ENCODE results near the gene CLMP.
A peak's percentile ranks its signal among the peaks of the same experiment; 100 is the strongest.

Gene CLMP

GRCh38 chr11:123191939-123192338 lies 3.1 kb downstream of the CLMP start:
- FAIRE-seq (no peak), DNase-seq (ENCODE audit: low spot score) (no peak)

DNA sequence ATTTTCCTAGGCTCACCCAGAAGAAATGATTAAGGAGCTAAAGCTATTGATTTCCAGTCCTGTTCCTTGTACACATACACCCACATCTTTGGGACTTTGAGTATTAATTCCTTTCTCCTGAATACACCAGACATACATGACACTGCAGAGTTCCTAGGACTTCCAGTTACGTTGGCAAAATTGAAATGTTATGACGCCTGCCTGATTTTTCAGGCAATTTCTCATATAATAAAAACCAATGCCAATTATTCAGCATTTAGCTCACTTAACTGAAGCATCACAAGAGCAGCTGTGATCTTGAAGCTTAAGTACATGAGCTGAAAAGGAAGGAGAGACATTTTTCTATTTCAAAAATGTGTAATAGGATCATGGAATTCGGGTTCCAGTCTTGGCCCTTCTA lies 4.5 kb downstream of the CLMP start:
- DNase-seq (ENCODE audit: low spot score) (no peak), FAIRE-seq (no peak)

DNA sequence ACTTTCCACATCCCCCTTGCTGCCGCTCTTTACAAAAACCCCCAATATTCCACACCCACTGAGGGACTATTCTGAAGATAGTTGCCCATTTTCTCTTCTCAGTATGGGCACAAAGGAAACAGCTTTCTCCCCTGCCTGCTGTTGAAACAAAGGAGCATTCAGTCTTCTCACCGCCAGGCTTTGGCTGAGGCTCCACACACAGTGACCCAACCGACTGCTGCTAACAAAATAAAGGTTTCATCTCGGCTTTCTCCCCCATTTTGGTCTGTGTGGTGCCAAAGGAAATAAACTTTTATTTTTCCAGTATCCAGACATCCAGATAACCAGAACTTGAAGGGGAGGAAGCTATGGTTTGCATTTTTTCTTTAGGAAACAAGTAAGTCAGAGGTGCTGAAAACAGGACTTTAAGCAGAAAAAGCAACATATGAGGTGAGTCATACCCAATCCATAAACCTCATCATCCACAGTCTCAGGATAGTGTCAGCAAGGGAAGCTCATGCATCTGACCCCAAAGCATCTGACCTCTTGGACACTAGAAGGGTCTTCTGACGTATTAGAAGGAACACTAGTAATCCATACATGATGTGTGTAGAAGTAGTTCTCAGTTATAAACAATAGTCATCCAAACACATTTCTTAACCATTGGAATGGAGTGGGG lies 6.4 kb downstream of the CLMP start:
- FAIRE-seq (no peak), DNase-seq (ENCODE audit: low spot score) (no peak)

DNA sequence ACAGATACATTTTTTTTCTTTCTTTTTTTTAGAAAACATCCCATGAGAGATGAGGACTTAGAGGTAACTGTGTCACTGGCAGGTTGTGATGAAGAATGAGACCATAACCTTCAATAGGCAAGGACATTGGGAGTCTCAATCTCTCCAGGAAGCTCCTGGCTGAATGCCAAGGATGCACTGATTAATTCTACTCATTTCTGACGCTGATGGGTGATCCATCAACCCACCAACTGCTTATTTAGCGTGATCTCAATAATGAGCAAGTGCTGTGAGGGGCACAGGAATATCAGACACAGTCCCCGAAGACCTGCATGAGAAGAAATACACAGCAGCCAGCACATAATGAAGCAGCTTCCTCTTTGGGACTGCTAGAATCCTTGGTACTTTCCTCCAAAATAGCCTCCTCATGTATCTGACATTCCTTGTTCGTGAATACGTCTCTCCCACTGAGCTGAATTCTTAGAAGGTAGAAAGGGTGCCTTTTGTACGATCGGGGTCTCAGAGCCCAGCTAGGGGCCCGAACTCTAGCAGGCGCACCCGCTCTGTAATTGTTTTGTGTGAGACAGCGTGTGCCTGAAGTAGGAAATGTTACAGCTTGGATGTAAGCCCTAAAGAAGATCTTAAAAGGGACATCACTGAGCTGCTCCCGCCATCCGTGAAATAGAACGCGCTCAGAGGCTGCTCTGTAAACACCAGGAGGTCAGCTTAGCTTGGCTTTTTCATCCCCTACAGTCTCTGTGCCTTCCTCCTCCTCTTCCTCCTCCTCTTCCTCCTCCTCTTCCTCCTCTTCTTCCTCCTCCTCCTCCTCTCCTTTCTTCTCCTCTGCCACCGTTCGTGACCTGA lies 7.2 kb downstream of the CLMP start:
- no peak for FAIRE-seq
- DNase-seq (ENCODE audit: low spot score) = no peak

GRCh38 chr11:123187248-123187647 lies 7.8 kb downstream of the CLMP start:
- FAIRE-seq (no peak), DNase-seq (ENCODE audit: low spot score) (no peak)

GRCh38 chr11:123186286-123186685 lies 8.8 kb downstream of the CLMP start:
- no peak for DNase-seq (ENCODE audit: low spot score)
- FAIRE-seq = no peak

GRCh38 chr11:123185326-123185725 lies 9.7 kb downstream of the CLMP start:
- FAIRE-seq = no peak
- DNase-seq (ENCODE audit: low spot score) = no peak

- DNase-seq (ENCODE audit: low spot score) = no peak
- FAIRE-seq = no peak
Observed at GRCh38 chr11:123184531-123184930, 10.5 kb downstream of the CLMP start.

- no peak for FAIRE-seq
- no peak for DNase-seq (ENCODE audit: low spot score)
Observed at GRCh38 chr11:123183391-123184099, 11.5 kb downstream of the CLMP start.

- FAIRE-seq (no peak), DNase-seq (ENCODE audit: low spot score) (no peak)
Observed at GRCh38 chr11:123181767-123182500, 13.1 kb downstream of the CLMP start.

DNA sequence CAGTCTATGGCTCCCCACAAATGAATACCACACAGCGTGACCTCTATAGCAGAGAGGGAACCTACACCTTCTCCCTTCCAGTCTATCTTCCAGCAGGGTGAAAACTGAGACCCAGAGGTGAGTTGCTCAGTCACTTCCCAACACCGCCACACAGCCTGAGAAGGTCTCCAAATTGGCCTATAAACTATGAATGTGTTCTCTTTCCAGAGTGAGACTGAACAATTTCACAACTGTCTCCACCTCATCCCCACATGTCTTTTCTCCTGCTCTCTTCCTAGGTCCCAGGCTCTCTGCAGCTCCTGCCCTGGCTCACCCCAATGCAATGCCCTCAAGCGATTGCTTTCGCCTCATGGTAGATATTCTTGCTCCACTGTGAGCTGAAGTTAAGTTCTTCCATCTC lies 14.0 kb downstream of the CLMP start:
- DNase-seq (ENCODE audit: low spot score) (no peak), FAIRE-seq (no peak)

- FAIRE-seq (no peak), DNase-seq (ENCODE audit: low spot score) (no peak)
Observed at GRCh38 chr11:123180574-123180973, 14.5 kb downstream of the CLMP start.

GRCh38 chr11:123180166-123180565 lies 14.9 kb downstream of the CLMP start:
- FAIRE-seq = no peak
- no peak for DNase-seq (ENCODE audit: low spot score)

- DNase-seq (ENCODE audit: low spot score) = no peak
- no peak for FAIRE-seq
Observed at GRCh38 chr11:123179586-123179985, 15.5 kb downstream of the CLMP start.

- FAIRE-seq (no peak), DNase-seq (ENCODE audit: low spot score) (no peak)
Observed at GRCh38 chr11:123178186-123178585, 16.9 kb downstream of the CLMP start.

- FAIRE-seq = peak; percentile 23
Observed at GRCh38 chr11:123176785-123177184, 18.3 kb downstream of the CLMP start.

DNA sequence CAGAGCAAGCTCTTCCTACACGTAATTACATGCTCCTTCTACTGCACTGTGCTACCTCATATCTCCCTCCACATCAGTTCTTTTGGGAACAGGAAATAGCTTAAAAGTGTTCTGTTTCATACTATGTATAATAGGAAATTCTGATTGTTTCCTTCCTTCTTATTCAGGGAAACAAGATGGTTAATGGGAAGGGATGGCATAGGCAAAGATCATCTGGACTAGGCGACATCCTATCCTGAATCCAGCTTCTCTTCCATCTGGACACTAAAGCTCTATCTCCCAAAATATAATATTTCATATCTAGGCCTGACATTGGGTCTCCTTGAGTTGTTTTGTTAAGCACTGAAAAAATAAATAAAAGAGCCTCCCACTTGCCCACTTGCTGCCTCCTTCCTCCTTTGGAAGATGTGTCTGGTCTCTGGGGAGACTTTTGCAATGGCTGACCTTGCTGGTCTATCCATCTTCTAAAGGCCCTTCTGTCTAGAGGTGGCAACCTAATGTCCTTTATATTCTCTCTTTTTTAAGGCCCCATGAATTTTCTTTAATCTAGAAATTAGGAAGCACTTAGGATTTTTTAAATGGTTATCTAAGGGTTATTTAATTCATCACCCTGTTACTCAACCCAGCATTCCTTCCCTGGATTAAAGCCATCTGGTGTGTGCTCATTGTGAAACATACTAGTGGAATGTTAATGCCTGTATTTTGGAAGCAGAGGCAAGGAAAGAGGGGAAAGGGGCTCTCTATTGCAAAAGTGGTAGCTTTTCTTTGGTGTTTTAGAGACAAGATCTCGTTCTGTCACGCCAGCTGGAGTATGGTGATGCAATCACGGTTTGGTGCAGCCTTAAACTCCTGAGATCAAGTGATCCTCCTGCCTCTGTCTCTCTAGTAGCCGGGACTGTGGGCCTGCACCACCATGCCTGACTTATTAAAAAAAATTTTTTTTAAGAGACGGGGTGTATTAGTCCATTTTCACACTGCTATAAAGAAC lies 20.6 kb downstream of the CLMP start:
- FAIRE-seq (no peak), DNase-seq (ENCODE audit: low spot score) (peak; percentile 31)

More at GRCh38 chr11:123176785-123177184, 18.3 kb downstream of the CLMP start:
- no peak for DNase-seq (ENCODE audit: low spot score)

DNA sequence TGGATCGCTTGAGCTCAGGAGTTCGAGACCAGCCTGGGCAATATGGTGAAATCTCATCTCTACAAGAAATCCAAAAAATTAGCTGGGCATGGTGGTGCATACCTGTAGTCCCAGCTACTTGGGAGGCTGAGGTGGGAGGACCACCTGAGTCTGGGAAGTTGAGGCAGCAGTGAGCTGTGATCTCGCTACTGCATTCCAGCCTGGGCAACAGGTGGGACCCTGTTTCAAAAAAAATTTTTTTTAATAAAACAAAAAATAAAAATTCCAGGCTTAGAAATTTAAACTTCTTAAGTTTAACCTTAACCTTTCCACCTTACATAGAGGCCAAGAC lies 21.2 kb downstream of the CLMP start:
- no peak for FAIRE-seq
- DNase-seq (ENCODE audit: low spot score) = no peak

DNA sequence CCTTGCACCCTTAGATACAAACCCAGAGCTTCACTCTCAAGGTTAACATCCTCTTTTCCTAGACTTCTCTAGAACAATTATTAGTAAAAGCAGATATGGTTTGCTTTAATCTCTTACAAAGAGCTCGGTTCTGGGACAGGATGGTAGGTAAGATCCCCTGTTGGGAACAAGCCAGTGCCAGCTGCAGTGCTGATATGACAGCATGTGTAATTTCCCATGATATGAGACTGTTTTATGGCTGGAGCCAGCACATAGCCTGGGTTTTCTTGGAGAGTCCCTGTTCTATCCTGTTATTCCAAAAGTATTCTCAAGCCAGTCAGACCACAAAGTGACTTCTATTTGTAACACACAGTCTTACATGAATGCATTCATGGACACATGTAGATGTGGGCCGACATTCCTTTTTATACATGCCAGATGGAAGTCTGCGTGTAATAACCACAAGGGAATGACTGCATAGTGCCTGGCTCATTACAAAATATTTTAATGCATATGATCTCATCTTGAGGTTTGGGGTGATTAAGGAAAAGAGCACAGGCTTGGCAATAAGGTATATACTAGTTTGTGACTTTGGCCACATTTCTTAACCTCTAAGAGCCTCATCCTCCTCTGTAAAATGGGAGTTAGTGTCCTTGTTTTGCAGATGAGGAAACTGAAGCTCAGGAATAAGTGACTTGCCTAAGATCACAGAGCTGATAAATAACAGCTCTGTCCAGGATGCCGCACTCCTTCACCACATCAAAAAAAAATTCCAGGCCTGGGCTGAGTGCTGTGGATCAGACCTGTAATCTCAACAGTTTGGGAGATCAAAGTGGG lies 21.8 kb downstream of the CLMP start:
- FAIRE-seq = no peak
- peak; percentile 54 for DNase-seq (ENCODE audit: low spot score)

GRCh38 chr11:123170929-123171328 lies 24.1 kb downstream of the CLMP start:
- DNase-seq (ENCODE audit: low spot score) = no peak
- FAIRE-seq = no peak
